Neural cell (in vitro differentiated cells): ENCODE results near the gene CFAP61. TPM values are rescaled to one million over a fixed set of nuclear protein-coding genes. Genes with fewer than 3 reads are reported as not detected.

Source experiments
- H2AFZ ChIP-seq: fragments of 200-600, 300-800 bp; sonication (generic), shearing (Covaris generic); 2 replicates; pipeline ENCODE4 v1.6.0; 2014; ENCODE audit warnings: low read depth, mild to moderate bottlenecking, antibody characterized with exemption, low read length, moderate library complexity
- H3F3A ChIP-seq: fragments of 200-600 bp; shearing (Covaris generic); 2 replicates; pipeline ENCODE4 v1.6.1; 2016; ENCODE audit warnings: mild to moderate bottlenecking, moderate library complexity, mixed read lengths, antibody characterized with exemption, low read length; ENCODE audit not compliant: insufficient read depth, poor library complexity, severe bottlenecking
- H3K27ac ChIP-seq: fragments of 200-600, 300-800 bp; sonication (generic), shearing (Covaris generic); 2 replicates; pipeline ENCODE4 v1.5.1; 2014; ENCODE audit warnings: mild to moderate bottlenecking, low read length, moderate library complexity
- H3K27me3 ChIP-seq: fragments of 300-800, 200-600 bp; sonication (generic), shearing (Covaris generic); 2 replicates; pipeline ENCODE4 v1.6.0; 2014; ENCODE audit warnings: mild to moderate bottlenecking, low read depth, low read length, moderate library complexity; ENCODE audit not compliant: insufficient read depth
- H3K36me3 ChIP-seq: fragments of 300-800, 200-600 bp; sonication (generic), shearing (Covaris generic); 2 replicates; pipeline ENCODE4 v1.5.1; 2014; ENCODE audit warnings: mild to moderate bottlenecking, antibody characterized with exemption, low read length, moderate library complexity; ENCODE audit not compliant: insufficient read depth
- H3K4me2 ChIP-seq: fragments of 300-800, 200-600 bp; sonication (generic), shearing (Covaris generic); 2 replicates; pipeline ENCODE4 v1.6.0; 2014; ENCODE audit warnings: mild to moderate bottlenecking, low read length
- H3K4me3 ChIP-seq: fragments of 300-800, 200-600 bp; sonication (generic), shearing (Covaris generic); 2 replicates; pipeline ENCODE4 v1.5.1; 2014; ENCODE audit warnings: mild to moderate bottlenecking, low read length, moderate library complexity
- H3K79me2 ChIP-seq: fragments of 200-600 bp; shearing (Covaris generic); replicated peaks from 2 replicates; pipeline ENCODE4 v1.6.0; 2014; ENCODE audit warnings: mild to moderate bottlenecking, low read length, moderate library complexity; ENCODE audit not compliant: insufficient read depth
- H3K9ac ChIP-seq: fragments of 300-800, 200-600 bp; sonication (generic), shearing (Covaris generic); 2 replicates; pipeline ENCODE4 v1.6.1; 2016; ENCODE audit warnings: mild to moderate bottlenecking, low read length, mixed read lengths
- H3K9me2 ChIP-seq: fragments of 200-600 bp; shearing (Covaris generic); 2 replicates; pipeline ENCODE4 v1.6.1; 2016; ENCODE audit warnings: mild to moderate bottlenecking, low read length, mixed read lengths; ENCODE audit not compliant: insufficient read depth
- H3K9me3 ChIP-seq: fragments of 200-600, 300-800 bp; sonication (generic), shearing (Covaris generic); 2 replicates; pipeline ENCODE4 v1.6.1; 2016; ENCODE audit warnings: mild to moderate bottlenecking, mixed run types, low read length, moderate library complexity, mixed read lengths
- H4K20me1 ChIP-seq: fragments of 200-600 bp; shearing (Covaris generic); 2 replicates; pipeline ENCODE4 v1.6.1; 2016; ENCODE audit warnings: mild to moderate bottlenecking, mixed run types; ENCODE audit not compliant: insufficient read depth
- EP300 ChIP-seq: fragments of 450-650 bp; conservative IDR thresholded peaks from 2 replicates; pipeline ENCODE4 v1.6.1; 2014; ENCODE audit warnings: antibody characterized with exemption, mild to moderate bottlenecking, moderate library complexity; ENCODE audit not compliant: poor library complexity, severe bottlenecking
- EZH2 ChIP-seq: fragments of 200-600, 300-800 bp; shearing (Covaris generic), sonication (generic); IDR thresholded peaks from 2 replicates; pipeline ENCODE4 v1.6.1; 2014; ENCODE audit warnings: antibody characterized with exemption, low read length, borderline replicate concordance, mild to moderate bottlenecking; ENCODE audit not compliant: insufficient read depth, poor library complexity, severe bottlenecking
- MXI1 ChIP-seq: fragments of 450-650 bp; conservative IDR thresholded peaks from 2 replicates; pipeline ENCODE4 v1.6.1; 2014; ENCODE audit warnings: antibody characterized with exemption, mild to moderate bottlenecking; ENCODE audit not compliant: poor library complexity, severe bottlenecking
- POLR2AphosphoS5 ChIP-seq: IDR thresholded peaks from 2 replicates; pipeline ENCODE4 v1.6.1; 2012
- RAD21 ChIP-seq: fragments of 450-650 bp; conservative IDR thresholded peaks from 2 replicates; pipeline ENCODE4 v1.6.1; 2014; ENCODE audit warnings: antibody characterized with exemption, mild to moderate bottlenecking, moderate library complexity
- SMC3 ChIP-seq: fragments of 450-650 bp; conservative IDR thresholded peaks from 2 replicates; pipeline ENCODE4 v1.6.1; 2014; ENCODE audit warnings: antibody characterized with exemption, mild to moderate bottlenecking, moderate library complexity; ENCODE audit not compliant: poor library complexity
- TAF1 ChIP-seq: IDR thresholded peaks from 2 replicates; pipeline ENCODE4 v1.6.1; 2012; ENCODE audit warnings: low read depth
- polyA plus RNA-seq: library from polyadenylated mRNA; depleted of rRNA; stranded (reverse); fragments of >200 nt; gene quantifications from 2 replicates; pipeline ENCODE4 v1.2.3, GENCODE V29; 2014
- TF ChIP-seq, protein P1 (sequence below): fragments of 450-650 bp; IDR thresholded peaks from 2 replicates; pipeline ENCODE4 v1.5.1; 2014; ENCODE audit warnings: antibody characterized with exemption, mild to moderate bottlenecking, moderate library complexity; ENCODE audit not compliant: poor library complexity, severe bottlenecking
- TF ChIP-seq, protein P2 (sequence below): IDR thresholded peaks from 2 replicates; pipeline ENCODE4 v1.6.1; 2012; ENCODE audit warnings: borderline replicate concordance

Gene CFAP61
- polyA plus RNA-seq, 1 donor from 2014 or later, result 0.42 TPM

DNA sequence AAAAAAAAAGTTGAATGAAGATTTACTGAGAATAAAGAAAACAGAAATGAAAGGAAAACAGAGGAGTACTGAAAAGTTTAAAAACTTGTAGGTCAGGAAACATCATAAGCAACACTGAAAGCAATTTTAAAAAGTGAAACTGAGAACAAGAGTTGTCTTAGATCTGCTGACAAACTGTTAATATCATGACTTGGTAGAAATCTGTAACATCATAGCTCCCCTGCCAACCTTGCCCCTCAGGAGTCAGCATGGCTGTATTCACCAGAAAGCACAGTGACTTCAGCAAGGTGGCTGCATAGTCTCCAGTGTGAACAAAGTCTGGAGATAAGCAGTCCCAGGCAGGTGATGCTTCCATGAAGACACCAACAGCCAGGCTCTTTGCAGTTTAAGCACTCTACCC, 29.8 kb upstream of the CFAP61 start:
- peaks cover 52% of the 10 kb centered on the region for H3K79me2 ChIP-seq
- H3K9me2 ChIP-seq, result no peaks in the 10 kb centered on the region
- H3F3A ChIP-seq, result no peaks in the 10 kb centered on the region
- H3K4me2 ChIP-seq, result no peak overlapping the region
- no peak overlapping the region for H3K9ac ChIP-seq
- no peak overlapping the region for H2AFZ ChIP-seq
- no peaks in the 10 kb centered on the region for H3K27me3 ChIP-seq
- H3K36me3 ChIP-seq, result no peaks in the 10 kb centered on the region
- no peaks in the 10 kb centered on the region for H4K20me1 ChIP-seq
- no peaks in the 10 kb centered on the region for H3K9me3 ChIP-seq
- no peak overlapping the region for H3K4me3 ChIP-seq
- TF ChIP-seq TAF1, result no peak
- no peak for TF ChIP-seq EP300
- TF ChIP-seq RAD21, result no peak
- TF ChIP-seq EZH2, result no peak
- no peak for TF ChIP-seq SMC3
- TF ChIP-seq POLR2AphosphoS5, result no peak
- TF ChIP-seq, protein P1, sequence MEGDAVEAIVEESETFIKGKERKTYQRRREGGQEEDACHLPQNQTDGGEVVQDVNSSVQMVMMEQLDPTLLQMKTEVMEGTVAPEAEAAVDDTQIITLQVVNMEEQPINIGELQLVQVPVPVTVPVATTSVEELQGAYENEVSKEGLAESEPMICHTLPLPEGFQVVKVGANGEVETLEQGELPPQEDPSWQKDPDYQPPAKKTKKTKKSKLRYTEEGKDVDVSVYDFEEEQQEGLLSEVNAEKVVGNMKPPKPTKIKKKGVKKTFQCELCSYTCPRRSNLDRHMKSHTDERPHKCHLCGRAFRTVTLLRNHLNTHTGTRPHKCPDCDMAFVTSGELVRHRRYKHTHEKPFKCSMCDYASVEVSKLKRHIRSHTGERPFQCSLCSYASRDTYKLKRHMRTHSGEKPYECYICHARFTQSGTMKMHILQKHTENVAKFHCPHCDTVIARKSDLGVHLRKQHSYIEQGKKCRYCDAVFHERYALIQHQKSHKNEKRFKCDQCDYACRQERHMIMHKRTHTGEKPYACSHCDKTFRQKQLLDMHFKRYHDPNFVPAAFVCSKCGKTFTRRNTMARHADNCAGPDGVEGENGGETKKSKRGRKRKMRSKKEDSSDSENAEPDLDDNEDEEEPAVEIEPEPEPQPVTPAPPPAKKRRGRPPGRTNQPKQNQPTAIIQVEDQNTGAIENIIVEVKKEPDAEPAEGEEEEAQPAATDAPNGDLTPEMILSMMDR, result no peak
- no peak for TF ChIP-seq MXI1
- TF ChIP-seq, protein P2, sequence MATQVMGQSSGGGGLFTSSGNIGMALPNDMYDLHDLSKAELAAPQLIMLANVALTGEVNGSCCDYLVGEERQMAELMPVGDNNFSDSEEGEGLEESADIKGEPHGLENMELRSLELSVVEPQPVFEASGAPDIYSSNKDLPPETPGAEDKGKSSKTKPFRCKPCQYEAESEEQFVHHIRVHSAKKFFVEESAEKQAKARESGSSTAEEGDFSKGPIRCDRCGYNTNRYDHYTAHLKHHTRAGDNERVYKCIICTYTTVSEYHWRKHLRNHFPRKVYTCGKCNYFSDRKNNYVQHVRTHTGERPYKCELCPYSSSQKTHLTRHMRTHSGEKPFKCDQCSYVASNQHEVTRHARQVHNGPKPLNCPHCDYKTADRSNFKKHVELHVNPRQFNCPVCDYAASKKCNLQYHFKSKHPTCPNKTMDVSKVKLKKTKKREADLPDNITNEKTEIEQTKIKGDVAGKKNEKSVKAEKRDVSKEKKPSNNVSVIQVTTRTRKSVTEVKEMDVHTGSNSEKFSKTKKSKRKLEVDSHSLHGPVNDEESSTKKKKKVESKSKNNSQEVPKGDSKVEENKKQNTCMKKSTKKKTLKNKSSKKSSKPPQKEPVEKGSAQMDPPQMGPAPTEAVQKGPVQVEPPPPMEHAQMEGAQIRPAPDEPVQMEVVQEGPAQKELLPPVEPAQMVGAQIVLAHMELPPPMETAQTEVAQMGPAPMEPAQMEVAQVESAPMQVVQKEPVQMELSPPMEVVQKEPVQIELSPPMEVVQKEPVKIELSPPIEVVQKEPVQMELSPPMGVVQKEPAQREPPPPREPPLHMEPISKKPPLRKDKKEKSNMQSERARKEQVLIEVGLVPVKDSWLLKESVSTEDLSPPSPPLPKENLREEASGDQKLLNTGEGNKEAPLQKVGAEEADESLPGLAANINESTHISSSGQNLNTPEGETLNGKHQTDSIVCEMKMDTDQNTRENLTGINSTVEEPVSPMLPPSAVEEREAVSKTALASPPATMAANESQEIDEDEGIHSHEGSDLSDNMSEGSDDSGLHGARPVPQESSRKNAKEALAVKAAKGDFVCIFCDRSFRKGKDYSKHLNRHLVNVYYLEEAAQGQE, result no peak
- H3K27ac ChIP-seq, result no peak overlapping the region

DNA sequence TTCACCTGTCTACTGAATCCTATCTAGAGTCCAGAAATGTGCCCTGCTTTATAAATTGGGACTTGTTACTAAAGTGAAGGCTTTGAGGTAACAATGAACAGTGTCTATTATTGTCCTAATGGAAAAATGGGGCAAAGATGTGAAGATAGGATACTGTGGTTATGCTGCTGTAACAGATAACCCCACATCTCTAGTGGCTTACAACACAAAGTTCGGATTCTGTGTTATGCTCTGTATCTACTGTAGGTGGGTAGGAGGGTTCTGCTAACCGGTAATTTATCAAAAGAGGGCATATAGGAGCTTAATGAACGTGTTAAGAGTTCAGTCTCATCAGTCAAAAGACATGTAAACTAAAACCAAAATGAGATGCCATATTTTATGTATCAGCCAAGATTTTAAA, 28.9 kb upstream of the CFAP61 start:
- Histone ChIP-seq H3F3A (no peaks in the 10 kb centered on the region), H3K9me2 (no peaks in the 10 kb centered on the region), H3K4me3 (no peak overlapping the region), H3K36me3 (no peaks in the 10 kb centered on the region), H4K20me1 (no peaks in the 10 kb centered on the region), H3K79me2 (peaks cover 43% of the 10 kb centered on the region), H3K27me3 (no peaks in the 10 kb centered on the region), H2AFZ (no peak overlapping the region), H3K9me3 (no peaks in the 10 kb centered on the region), H3K27ac (no peak overlapping the region), H3K4me2 (no peak overlapping the region), H3K9ac (no peak overlapping the region)
- TF ChIP-seq, protein P2, result no peak
- TF ChIP-seq POLR2AphosphoS5 (no peak), TAF1 (no peak), MXI1 (no peak), SMC3 (no peak), EZH2 (no peak), EP300 (no peak), RAD21 (no peak)
- TF ChIP-seq, protein P1, result no peak
